ENCODE data around the gene ENKD1. TPM values are rescaled to one million over a fixed set of nuclear protein-coding genes. Genes with fewer than 3 reads are reported as not detected.

ENKD1 gene
- total RNA-seq, 1 donor from 2014 or later = 11.8 TPM

- H3K36me3 Mint-ChIP-seq (ENCODE audit: low read depth) = peaks cover 10% of the 10 kb centered on the region
- H3K27me3 Mint-ChIP-seq (ENCODE audit: insufficient read depth) = no peaks in the 10 kb centered on the region
- H3K9me3 Mint-ChIP-seq = no peaks in the 10 kb centered on the region
- DNase-seq (ENCODE audit: low spot score) = no peak
- intact Hi-C loops (cut with micrococcal nuclease) = no loop called here
- peaks cover 15% of the 10 kb centered on the region for H3K4me1 Mint-ChIP-seq (ENCODE audit: low read depth)
- H3K4me3 Mint-ChIP-seq = peak overlapping the region; percentile 92
- no peak overlapping the region for H3K27ac Mint-ChIP-seq
These were observed 8.6 kb downstream of the ENKD1 start for GRCh38 chr16:67657751-67658518.

GRCh38 chr16:67657017-67657608 is 9.4 kb downstream of the ENKD1 start:
- Mint-ChIP-seq H3K4me3 (peak overlapping the region; percentile 30), H3K4me1 (ENCODE audit: low read depth) (peaks cover 16% of the 10 kb centered on the region), H3K27me3 (ENCODE audit: insufficient read depth) (no peaks in the 10 kb centered on the region), H3K36me3 (ENCODE audit: low read depth) (peaks cover 13% of the 10 kb centered on the region), H3K27ac (no peak overlapping the region), H3K9me3 (no peaks in the 10 kb centered on the region)
- intact Hi-C loops (cut with micrococcal nuclease) = no loop called here
- DNase-seq (ENCODE audit: low spot score) = no peak

GRCh38 chr16:67656344-67657016 is 10.1 kb downstream of the ENKD1 start:
- DNase-seq (ENCODE audit: low spot score) = no peak
- H3K27ac Mint-ChIP-seq = no peak overlapping the region
- intact Hi-C loops (cut with micrococcal nuclease) = no loop called here
- H3K4me3 Mint-ChIP-seq = no peak overlapping the region
- peaks cover 18% of the 10 kb centered on the region for H3K4me1 Mint-ChIP-seq (ENCODE audit: low read depth)
- no peaks in the 10 kb centered on the region for H3K9me3 Mint-ChIP-seq
- H3K27me3 Mint-ChIP-seq (ENCODE audit: insufficient read depth) = no peaks in the 10 kb centered on the region
- peaks cover 19% of the 10 kb centered on the region for H3K36me3 Mint-ChIP-seq (ENCODE audit: low read depth)

- no peak overlapping the region for H3K27ac Mint-ChIP-seq
- peaks cover 26% of the 10 kb centered on the region for H3K36me3 Mint-ChIP-seq (ENCODE audit: low read depth)
These were observed 11.2 kb downstream of the ENKD1 start for GRCh38 chr16:67655363-67655762.

GRCh38 chr16:67654403-67654911 is 12.1 kb downstream of the ENKD1 start:
- H3K27me3 Mint-ChIP-seq (ENCODE audit: insufficient read depth) = no peaks in the 10 kb centered on the region
- H3K36me3 Mint-ChIP-seq (ENCODE audit: low read depth) = peaks cover 34% of the 10 kb centered on the region
- intact Hi-C loops (cut with micrococcal nuclease) = no loop called here
- no peaks in the 10 kb centered on the region for H3K9me3 Mint-ChIP-seq
- DNase-seq (ENCODE audit: low spot score) = no peak
- H3K27ac Mint-ChIP-seq = no peak overlapping the region
- no peak overlapping the region for H3K4me3 Mint-ChIP-seq
- peaks cover 13% of the 10 kb centered on the region for H3K4me1 Mint-ChIP-seq (ENCODE audit: low read depth)

More at GRCh38 chr16:67655363-67655762, 11.2 kb downstream of the ENKD1 start:
- H3K4me3 Mint-ChIP-seq = no peak overlapping the region
- intact Hi-C loops (cut with micrococcal nuclease) = no loop called here
- DNase-seq (ENCODE audit: low spot score) = no peak
- no peaks in the 10 kb centered on the region for H3K9me3 Mint-ChIP-seq
- no peaks in the 10 kb centered on the region for H3K27me3 Mint-ChIP-seq (ENCODE audit: insufficient read depth)
- peaks cover 13% of the 10 kb centered on the region for H3K4me1 Mint-ChIP-seq (ENCODE audit: low read depth)

GRCh38 chr16:67653789-67654402 is 12.7 kb downstream of the ENKD1 start:
- Mint-ChIP-seq H3K27me3 (ENCODE audit: insufficient read depth) (no peaks in the 10 kb centered on the region), H3K27ac (no peak overlapping the region), H3K36me3 (ENCODE audit: low read depth) (peaks cover 34% of the 10 kb centered on the region)

GRCh38 chr16:67653128-67653788 is 13.3 kb downstream of the ENKD1 start:
- Mint-ChIP-seq H3K36me3 (ENCODE audit: low read depth) (peaks cover 34% of the 10 kb centered on the region), H3K9me3 (no peaks in the 10 kb centered on the region), H3K27me3 (ENCODE audit: insufficient read depth) (no peaks in the 10 kb centered on the region), H3K27ac (no peak overlapping the region), H3K4me1 (ENCODE audit: low read depth) (peaks cover 4% of the 10 kb centered on the region), H3K4me3 (no peak overlapping the region)
- DNase-seq (ENCODE audit: low spot score) = no peak
- intact Hi-C loops (cut with micrococcal nuclease) = no loop called here

More at GRCh38 chr16:67653789-67654402, 12.7 kb downstream of the ENKD1 start:
- no peak for DNase-seq (ENCODE audit: low spot score)
- peaks cover 10% of the 10 kb centered on the region for H3K4me1 Mint-ChIP-seq (ENCODE audit: low read depth)
- intact Hi-C loops (cut with micrococcal nuclease) = no loop called here
- no peaks in the 10 kb centered on the region for H3K9me3 Mint-ChIP-seq
- H3K4me3 Mint-ChIP-seq = no peak overlapping the region

- intact Hi-C loops (cut with micrococcal nuclease) = no loop called here
- Mint-ChIP-seq H3K27me3 (ENCODE audit: insufficient read depth) (no peaks in the 10 kb centered on the region), H3K9me3 (no peaks in the 10 kb centered on the region), H3K4me3 (no peak overlapping the region), H3K36me3 (ENCODE audit: low read depth) (peaks cover 34% of the 10 kb centered on the region), H3K4me1 (ENCODE audit: low read depth) (peaks cover 4% of the 10 kb centered on the region), H3K27ac (no peak overlapping the region)
- no peak for DNase-seq (ENCODE audit: low spot score)
These were observed 13.9 kb downstream of the ENKD1 start for GRCh38 chr16:67652578-67653127.

GRCh38 chr16:67651847-67652246 is 14.7 kb downstream of the ENKD1 start:
- H3K27me3 Mint-ChIP-seq (ENCODE audit: insufficient read depth) = no peaks in the 10 kb centered on the region

GRCh38 chr16:67651039-67651438 is 15.5 kb downstream of the ENKD1 start:
- peak overlapping the region; percentile 50 for H3K27ac Mint-ChIP-seq
- peaks cover 4% of the 10 kb centered on the region for H3K4me1 Mint-ChIP-seq (ENCODE audit: low read depth)
- H3K4me3 Mint-ChIP-seq = no peak overlapping the region
- intact Hi-C loops (cut with micrococcal nuclease) = no loop called here
- no peaks in the 10 kb centered on the region for H3K27me3 Mint-ChIP-seq (ENCODE audit: insufficient read depth)
- H3K9me3 Mint-ChIP-seq = no peaks in the 10 kb centered on the region
- DNase-seq (ENCODE audit: low spot score) = no peak
- peaks cover 36% of the 10 kb centered on the region for H3K36me3 Mint-ChIP-seq (ENCODE audit: low read depth)

More at GRCh38 chr16:67651847-67652246, 14.7 kb downstream of the ENKD1 start:
- Mint-ChIP-seq H3K9me3 (no peaks in the 10 kb centered on the region), H3K4me1 (ENCODE audit: low read depth) (peaks cover 4% of the 10 kb centered on the region), H3K36me3 (ENCODE audit: low read depth) (peaks cover 34% of the 10 kb centered on the region), H3K4me3 (no peak overlapping the region), H3K27ac (peak overlapping the region; percentile 74)
- DNase-seq (ENCODE audit: low spot score) = no peak
- intact Hi-C loops (cut with micrococcal nuclease) = no loop called here

- Mint-ChIP-seq H3K27ac (no peak overlapping the region), H3K27me3 (ENCODE audit: insufficient read depth) (no peaks in the 10 kb centered on the region), H3K36me3 (ENCODE audit: low read depth) (peaks cover 30% of the 10 kb centered on the region)
These were observed 16.5 kb downstream of the ENKD1 start for GRCh38 chr16:67650023-67650422.

GRCh38 chr16:67649494-67649931 is 17.0 kb downstream of the ENKD1 start:
- H3K4me3 Mint-ChIP-seq = no peak overlapping the region
- peaks cover 4% of the 10 kb centered on the region for H3K4me1 Mint-ChIP-seq (ENCODE audit: low read depth)
- DNase-seq (ENCODE audit: low spot score) = no peak
- H3K27me3 Mint-ChIP-seq (ENCODE audit: insufficient read depth) = no peaks in the 10 kb centered on the region
- peaks cover 28% of the 10 kb centered on the region for H3K36me3 Mint-ChIP-seq (ENCODE audit: low read depth)
- no peaks in the 10 kb centered on the region for H3K9me3 Mint-ChIP-seq
- intact Hi-C loops (cut with micrococcal nuclease) = no loop called here
- H3K27ac Mint-ChIP-seq = no peak overlapping the region

More at GRCh38 chr16:67650023-67650422, 16.5 kb downstream of the ENKD1 start:
- no peak for DNase-seq (ENCODE audit: low spot score)
- H3K9me3 Mint-ChIP-seq = no peaks in the 10 kb centered on the region
- intact Hi-C loops (cut with micrococcal nuclease) = no loop called here
- no peak overlapping the region for H3K4me3 Mint-ChIP-seq
- peaks cover 4% of the 10 kb centered on the region for H3K4me1 Mint-ChIP-seq (ENCODE audit: low read depth)
